A549 (cell line): ENCODE data around the gene FBXL7. TPM values are rescaled to one million over a fixed set of nuclear protein-coding genes. Genes with fewer than 3 reads are reported as not detected.

Source experiments
- ATAC-seq, 2 experiments: fragments of 200-7000 bp in 1 of 2; fragments of >200 bp in 1 of 2; cut with Nextera tagmentation in 1 of 2; cut with Tn5 transposase in 1 of 2; 3 replicates each; pipeline versions ENCODE4 v1.8.0 to v1.9.1; 2018 to 2020; ENCODE audit warnings: mild to moderate bottlenecking in 1 of 2, moderate library complexity in 1 of 2
- CTCF ChIA-PET: fragments of 300-600 bp; sonication (Branson Sonifier 250); formaldehyde crosslinking; extraction: SDS; loops from one replicate; lab custom pipeline; 2021; ENCODE audit warnings: antibody characterized with exemption, inconsistent platforms; lab: Yijun Ruan, JAX
- POLR2A ChIA-PET: fragments of 350-600 bp; formaldehyde crosslinking; extraction: SDS; loops from one replicate; lab custom pipeline; 2021; ENCODE audit warnings: antibody characterized with exemption, inconsistent platforms; lab: Yijun Ruan, JAX
- DNase-seq, 2 experiments: peaks; one replicate each; pipeline versions ENCODE4 v3.0.0 to v3.0.0-alpha.2; 2011 to 2016; ENCODE audit warnings: low read depth in 1 of 2, low spot score in 1 of 2
- FAIRE-seq: peaks from 2 replicates; lab custom pipeline; 2011; peaks lifted over from hg19 to GRCh38; lab: Jason Lieb, UNC
- H3K27ac ChIP-seq, 2 experiments: fragments of >200 bp; sonication (Bioruptor Twin); formaldehyde crosslinking; 3 replicates each; pipeline ENCODE4 v1.5.1; 2016 to 2017
- H3K4me1 ChIP-seq: fragments of >200 bp; sonication (Bioruptor Twin); formaldehyde crosslinking; 3 replicates; pipeline ENCODE4 v1.6.1; 2016
- H3K4me2 ChIP-seq: fragments of >200 bp; sonication (Bioruptor Twin); formaldehyde crosslinking; 3 replicates; pipeline ENCODE4 v1.6.1; 2016
- H3K4me3 ChIP-seq: fragments of >200 bp; sonication (Bioruptor Twin); formaldehyde crosslinking; 3 replicates; pipeline ENCODE4 v1.5.1; 2016
- H3K9me3 ChIP-seq: fragments of >200 bp; sonication (Bioruptor Twin); formaldehyde crosslinking; 3 replicates; pipeline ENCODE4 v1.6.1; 2016
- BHLHE40 ChIP-seq: IDR thresholded peaks from 2 replicates; pipeline ENCODE4 v1.6.1; 2012; ENCODE audit warnings: low read depth, low read length, inconsistent platforms
- CBX2 ChIP-seq: fragments of 200-600 bp; sonication (generic); IDR thresholded peaks from 2 replicates; pipeline ENCODE4 v1.6.1; 2016; ENCODE audit warnings: low read depth, mild to moderate bottlenecking, borderline replicate concordance
- CBX8 ChIP-seq: fragments of 200-600 bp; sonication (generic); IDR thresholded peaks from 2 replicates; pipeline ENCODE4 v1.6.1; 2016
- CHD4 ChIP-seq: fragments of 200-600 bp; sonication (generic); IDR thresholded peaks from 2 replicates; pipeline ENCODE4 v1.6.1; 2016; ENCODE audit warnings: antibody characterized with exemption, mild to moderate bottlenecking, borderline replicate concordance
- E2F6 ChIP-seq: IDR thresholded peaks from 2 replicates; pipeline ENCODE4 v1.6.1; 2012; ENCODE audit warnings: low read depth, borderline replicate concordance
- EHF ChIP-seq: fragments of 250-450 bp; sonication (Bioruptor Pico); IDR thresholded peaks from 2 replicates; pipeline ENCODE4 v1.5.0; 2020; ENCODE audit warnings: mild to moderate bottlenecking
- EHMT2 ChIP-seq: fragments of 200-600 bp; sonication (generic); IDR thresholded peaks from 2 replicates; pipeline ENCODE4 v1.6.1; 2016; ENCODE audit warnings: antibody characterized with exemption, low read depth, mild to moderate bottlenecking, moderate library complexity
- EP300 ChIP-seq, 2 experiments: fragments of >200 bp; sonication (Bioruptor Twin); formaldehyde crosslinking; IDR thresholded peaks; 2 replicates in 1 of 2; 3 replicates in 1 of 2; pipeline ENCODE4 v1.6.1; 2016 to 2017
- ESRRA ChIP-seq: fragments of 150-350 bp; IDR thresholded peaks from 2 replicates; pipeline ENCODE4 v1.6.1; 2014; ENCODE audit warnings: mild to moderate bottlenecking, low read length, borderline replicate concordance
- FOSB ChIP-seq: fragments of 250-450 bp; sonication (Bioruptor Pico); IDR thresholded peaks from 2 replicates; pipeline ENCODE4 v1.5.0; 2020; ENCODE audit warnings: mild to moderate bottlenecking, moderate library complexity
- HEYL ChIP-seq: fragments of 250-450 bp; sonication (Bioruptor Pico); IDR thresholded peaks from 2 replicates; pipeline ENCODE4 v1.8.0; 2021; ENCODE audit warnings: mild to moderate bottlenecking, moderate library complexity
- HMGXB4 ChIP-seq: fragments of 250-450 bp; sonication (Bioruptor Pico); IDR thresholded peaks from 2 replicates; pipeline ENCODE4 v1.5.0; 2021; ENCODE audit warnings: mild to moderate bottlenecking, moderate library complexity, borderline replicate concordance
- HOXB5 ChIP-seq: fragments of 250-450 bp; sonication (Bioruptor Pico); IDR thresholded peaks from 2 replicates; pipeline ENCODE4 v1.5.0; 2020; ENCODE audit warnings: mild to moderate bottlenecking, moderate library complexity
- JUN ChIP-seq, 2 experiments: fragments of >200 bp; sonication (Bioruptor Twin); formaldehyde crosslinking; IDR thresholded peaks; 2 replicates in 1 of 2; 3 replicates in 1 of 2; pipeline ENCODE4 v1.6.1; 2016 to 2017
- JUNB ChIP-seq: fragments of >200 bp; sonication (Bioruptor Twin); formaldehyde crosslinking; IDR thresholded peaks from 2 replicates; pipeline ENCODE4 v1.6.1; 2016
- KDM5A ChIP-seq: fragments of 200-600 bp; sonication (generic); IDR thresholded peaks from 2 replicates; pipeline ENCODE4 v1.6.1; 2016; ENCODE audit warnings: antibody characterized with exemption, mild to moderate bottlenecking
- MAFK ChIP-seq: fragments of 450-650 bp; IDR thresholded peaks from 2 replicates; pipeline ENCODE4 v1.6.1; 2014; ENCODE audit not compliant: partially characterized antibody
- MAZ ChIP-seq: fragments of 150-350 bp; IDR thresholded peaks from 2 replicates; pipeline ENCODE4 v1.6.1; 2014; ENCODE audit warnings: antibody characterized with exemption, low read depth, low read length, borderline replicate concordance
- NFE2L2 ChIP-seq: fragments of 150-350 bp; conservative IDR thresholded peaks from 2 replicates; pipeline ENCODE4 v1.6.1; 2014; ENCODE audit warnings: low read length
- NPAS2 ChIP-seq: fragments of 250-450 bp; sonication (Bioruptor Pico); IDR thresholded peaks from 2 replicates; pipeline ENCODE4 v1.8.0; 2022; ENCODE audit warnings: mild to moderate bottlenecking, moderate library complexity, borderline replicate concordance
- POLR2AphosphoS2 ChIP-seq: conservative IDR thresholded peaks from 2 replicates; pipeline ENCODE4 v1.6.1; 2012; ENCODE audit warnings: low read length, improper control_type of control experiment, inconsistent platforms
- RAD21 ChIP-seq, 2 experiments: fragments of >200 bp in 1 of 2; sonication (Bioruptor Twin) in 1 of 2; formaldehyde crosslinking in 1 of 2; IDR thresholded peaks in 1 of 2; conservative IDR thresholded peaks in 1 of 2; 2 replicates in 1 of 2; 3 replicates in 1 of 2; pipeline ENCODE4 v1.6.1; 2012 to 2018; ENCODE audit warnings: inconsistent platforms in 1 of 2
- RCOR1 ChIP-seq: fragments of 150-350 bp; IDR thresholded peaks from 2 replicates; pipeline ENCODE4 v1.6.1; 2014; ENCODE audit warnings: antibody characterized with exemption, low read length, low read depth
- TFCP2L1 ChIP-seq: fragments of 250-450 bp; sonication (Bioruptor Pico); IDR thresholded peaks from 2 replicates; pipeline ENCODE4 v1.5.0; 2021; ENCODE audit warnings: mild to moderate bottlenecking
- ZC3H11A ChIP-seq: fragments of 450-650 bp; IDR thresholded peaks from 2 replicates; pipeline ENCODE4 v1.6.1; 2014; ENCODE audit warnings: antibody characterized with exemption, mild to moderate bottlenecking
- ZFP36 ChIP-seq: fragments of 450-650 bp; IDR thresholded peaks from 2 replicates; pipeline ENCODE4 v1.6.1; 2014; ENCODE audit warnings: borderline replicate concordance; ENCODE audit not compliant: partially characterized antibody
- ZSCAN20 ChIP-seq: fragments of 250-450 bp; sonication (Bioruptor Pico); IDR thresholded peaks from 2 replicates; pipeline ENCODE4 v1.8.0; 2022; ENCODE audit warnings: mild to moderate bottlenecking, moderate library complexity
- WGBS: methylation state at CpG from one replicate; pipeline ENCODE4 v1.1.6; 2017; ENCODE audit errors: missing lambda C conversion rate; 5-methylcytosine and 5-hydroxymethylcytosine counted together
- polyA plus RNA-seq, 4 experiments: library from polyadenylated mRNA; depleted of rRNA in 3 of 4; stranded (reverse); fragments of >200 nt; fragmentation: RNase III in 1 of 4; extraction: RNeasy Plus Mini Kit Qiagen cat#74134 plus additional on column Dnase treatment in 1 of 4; gene quantifications; 2 replicates in 3 of 4; 3 replicates in 1 of 4; pipeline ENCODE4 v1.2.3, GENCODE V29; 2011 to 2017
- TF ChIP-seq, protein P1 (sequence below): fragments of >200 bp; sonication (Bioruptor Twin); formaldehyde crosslinking; IDR thresholded peaks from 3 replicates; pipeline ENCODE4 v1.6.1; 2016
- TF ChIP-seq, protein P2 (sequence below): fragments of 450-650 bp; IDR thresholded peaks from 2 replicates; pipeline ENCODE4 v1.6.1; 2014; ENCODE audit warnings: antibody characterized with exemption

The FBXL7 gene
- polyA plus RNA-seq, 2 of the 4 experiments (the other 2 are of a cell fraction) = 0.90 to 1.7 TPM

GRCh38 chr5:15752663-15753285 lies 252.8 kb downstream of the FBXL7 start:
- Histone ChIP-seq H3K27ac (no peak overlapping the region), H3K4me2 (no peak overlapping the region), H3K4me3 (no peak overlapping the region), H3K4me1 (no peaks in the 10 kb centered on the region)
- ATAC-seq (no peak), DNase-seq (no peak), FAIRE-seq (no peak)
- ChIA-PET CTCF (no interaction called here), POLR2A (no interaction called here)
- TF ChIP-seq ZSCAN20 (CRISPR knock-in tag) (no peak), CBX8 (no peak), E2F6 (no peak), NPAS2 (no peak), ZC3H11A (no peak), POLR2AphosphoS2 (no peak), RCOR1 (no peak), EHF (CRISPR knock-in tag) (no peak), NFE2L2 (no peak), HOXB5 (CRISPR knock-in tag) (no peak), KDM5A (no peak), MAZ (no peak), FOSB (no peak), BHLHE40 (no peak), ESRRA (no peak)
- TF ChIP-seq, protein P1, sequence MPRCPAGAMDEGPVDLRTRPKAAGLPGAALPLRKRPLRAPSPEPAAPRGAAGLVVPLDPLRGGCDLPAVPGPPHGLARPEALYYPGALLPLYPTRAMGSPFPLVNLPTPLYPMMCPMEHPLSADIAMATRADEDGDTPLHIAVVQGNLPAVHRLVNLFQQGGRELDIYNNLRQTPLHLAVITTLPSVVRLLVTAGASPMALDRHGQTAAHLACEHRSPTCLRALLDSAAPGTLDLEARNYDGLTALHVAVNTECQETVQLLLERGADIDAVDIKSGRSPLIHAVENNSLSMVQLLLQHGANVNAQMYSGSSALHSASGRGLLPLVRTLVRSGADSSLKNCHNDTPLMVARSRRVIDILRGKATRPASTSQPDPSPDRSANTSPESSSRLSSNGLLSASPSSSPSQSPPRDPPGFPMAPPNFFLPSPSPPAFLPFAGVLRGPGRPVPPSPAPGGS = no peak
- TF ChIP-seq, protein P2, sequence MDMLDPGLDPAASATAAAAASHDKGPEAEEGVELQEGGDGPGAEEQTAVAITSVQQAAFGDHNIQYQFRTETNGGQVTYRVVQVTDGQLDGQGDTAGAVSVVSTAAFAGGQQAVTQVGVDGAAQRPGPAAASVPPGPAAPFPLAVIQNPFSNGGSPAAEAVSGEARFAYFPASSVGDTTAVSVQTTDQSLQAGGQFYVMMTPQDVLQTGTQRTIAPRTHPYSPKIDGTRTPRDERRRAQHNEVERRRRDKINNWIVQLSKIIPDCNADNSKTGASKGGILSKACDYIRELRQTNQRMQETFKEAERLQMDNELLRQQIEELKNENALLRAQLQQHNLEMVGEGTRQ = no peak
- TF ChIP-seq, all 56 proteins: peak for 0
- H3K9me3 ChIP-seq = no peaks in the 10 kb centered on the region
- WGBS = 47% methylated on average over 10 of the region's 10 CpGs

DNA sequence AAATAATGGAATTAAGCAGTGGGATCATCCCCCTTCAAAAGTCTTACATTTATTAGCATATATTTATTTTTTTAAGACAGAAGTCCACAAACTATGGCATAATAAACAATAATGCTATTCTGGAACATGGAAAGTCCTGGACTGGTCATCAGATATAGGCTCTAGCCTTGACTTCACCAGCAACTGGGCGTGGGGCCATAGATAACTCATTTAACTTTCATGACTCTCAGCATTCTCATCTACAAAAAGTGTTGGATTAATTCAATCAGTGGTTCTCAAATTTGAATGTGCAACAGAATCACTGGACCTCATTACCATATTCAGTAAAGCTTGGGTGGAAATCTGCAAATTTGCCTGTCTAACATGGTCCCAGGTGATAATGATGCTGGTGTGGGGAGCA lies 253.8 kb downstream of the FBXL7 start:
- WGBS = 20% methylated on average over 1 of the region's 1 CpG
- H3K4me3 ChIP-seq = no peak overlapping the region
- no peak overlapping the region for H3K27ac ChIP-seq
- POLR2A ChIA-PET = no interaction called here
- DNase-seq (no peak), ATAC-seq (no peak), FAIRE-seq (no peak)
- no peaks in the 10 kb centered on the region for H3K4me1 ChIP-seq
- CTCF ChIA-PET = no interaction called here
- H3K9me3 ChIP-seq = no peaks in the 10 kb centered on the region
- H3K4me2 ChIP-seq = no peak overlapping the region
- TF ChIP-seq HEYL (no peak), ZFP36 (no peak), NPAS2 (no peak), KDM5A (no peak), ZC3H11A (no peak), JUNB (no peak), CBX8 (no peak), EHMT2 (no peak), JUN (IDR thresholded peaks at IDR 0.05) (no peak), EP300 (IDR thresholded peaks at IDR 0.05) (no peak), CBX2 (no peak), NFE2L2 (no peak), RAD21 (conservative IDR thresholded peaks at IDR 0.05 in 1 of 2, IDR thresholded peaks at IDR 0.05 in 1 of 2) (no peak), TFCP2L1 (CRISPR knock-in tag) (no peak), CHD4 (no peak), HMGXB4 (no peak), MAFK (no peak)
